DND-41 (cell line): Measurements from ENCODE around the gene KDM5C.

ENCODE experiments used
- ATAC-seq: fragments of 200-7000 bp; cut with Tn5 transposase; 3 replicates; pipeline ENCODE4 v1.9.1; 2021; ENCODE audit warnings: low read depth; ENCODE audit not compliant: insufficient read depth
- DNase-seq: peaks from one replicate; pipeline ENCODE4 v3.0.0-alpha.2; 2020
- H2AFZ ChIP-seq: 2 replicates; pipeline ENCODE4 v1.6.0; 2012; ENCODE audit warnings: low read depth, low read length
- H3K27ac ChIP-seq: 2 replicates; pipeline ENCODE4 v1.5.1; 2012; ENCODE audit warnings: low read length, inconsistent platforms
- H3K27me3 ChIP-seq: fragments of 200-600 bp; sonication (generic); 2 replicates; pipeline ENCODE4 v1.6.0; 2012; ENCODE audit warnings: low read length, mild to moderate bottlenecking, inconsistent platforms; ENCODE audit not compliant: insufficient read depth, poor library complexity
- H3K36me3 ChIP-seq: 2 replicates; pipeline ENCODE4 v1.5.1; 2012; ENCODE audit warnings: low read length, inconsistent platforms; ENCODE audit not compliant: insufficient read depth
- H3K4me1 ChIP-seq: 2 replicates; pipeline ENCODE4 v1.5.1; 2012; ENCODE audit warnings: mild to moderate bottlenecking, low read length; ENCODE audit not compliant: insufficient read depth
- H3K4me2 ChIP-seq: 2 replicates; pipeline ENCODE4 v1.6.0; 2012; ENCODE audit warnings: mild to moderate bottlenecking, moderate library complexity, low read length, inconsistent platforms; ENCODE audit not compliant: insufficient read depth
- H3K4me3 ChIP-seq, 2 experiments: fragments of 200-600 bp in 1 of 2; shearing (Covaris generic) in 1 of 2; 2 replicates each; pipeline ENCODE4 v1.5.1; 2012 to 2016; ENCODE audit warnings: inconsistent platforms in 2 of 2, low read length in 2 of 2, mild to moderate bottlenecking in 2 of 2, low read depth in 1 of 2, moderate library complexity in 1 of 2
- H3K79me2 ChIP-seq: 2 replicates; pipeline ENCODE4 v1.6.0; 2012; ENCODE audit warnings: low read length, inconsistent platforms; ENCODE audit not compliant: insufficient read depth
- H3K9ac ChIP-seq: 2 replicates; pipeline ENCODE4 v1.6.0; 2012; ENCODE audit warnings: low read depth, mild to moderate bottlenecking, inconsistent platforms, low read length, moderate library complexity
- H3K9me3 ChIP-seq: 2 replicates; pipeline ENCODE4 v1.5.1; 2012; ENCODE audit warnings: low read length, moderate library complexity, mild to moderate bottlenecking, inconsistent platforms; ENCODE audit not compliant: insufficient read depth, severe bottlenecking
- H4K20me1 ChIP-seq: 2 replicates; pipeline ENCODE4 v1.6.0; 2012; ENCODE audit warnings: low read length; ENCODE audit not compliant: insufficient read depth
- CTCF ChIP-seq: IDR thresholded peaks from 2 replicates; pipeline ENCODE4 v1.5.1; 2012; ENCODE audit warnings: borderline replicate concordance, low read length, moderate library complexity, mild to moderate bottlenecking; ENCODE audit not compliant: poor library complexity, severe bottlenecking; ENCODE audit errors: extremely low read depth
- EZH2 ChIP-seq: IDR thresholded peaks from 3 replicates; pipeline ENCODE4 v1.6.1; 2012; ENCODE audit warnings: borderline replicate concordance, low read depth, mild to moderate bottlenecking, moderate library complexity, low read length, inconsistent platforms; ENCODE audit not compliant: severe bottlenecking

KDM5C gene

GRCh38 chrX:53224860-53225797 is at the start of gene KDM5C:
Gene KDM5C (minus strand): TSS chrX:53225207. CDS start chrX:53224889, 318 bp downstream.
- peak within 1 kb of the TSS; percentile 100 for H3K27ac ChIP-seq
- H3K36me3 ChIP-seq, result peaks cover 35% of the 10 kb centered on the region
- H3K79me2 ChIP-seq, result peaks cover 52% of the 10 kb centered on the region
- H4K20me1 ChIP-seq, result peaks cover 41% of the 10 kb centered on the region
- peaks cover 44% of the 10 kb centered on the region for H3K4me1 ChIP-seq
- H3K9me3 ChIP-seq, result no peaks in the 10 kb centered on the region
- no peak for TF ChIP-seq CTCF
- TF ChIP-seq EZH2, result no peak
- peak within 1 kb of the TSS; percentile 94 for H3K9ac ChIP-seq
- peak within 1 kb of the TSS; percentile 84 to 87 for H3K4me3 ChIP-seq
- ATAC-seq, result peak; percentile 81
- peak within 1 kb of the TSS; percentile 82 for H3K4me2 ChIP-seq
- H3K27me3 ChIP-seq, result no peaks in the 10 kb centered on the region
- DNase-seq, result peak; percentile 86
- H2AFZ ChIP-seq, result peak within 1 kb of the TSS; percentile 98

- TF ChIP-seq CTCF (no peak), EZH2 (no peak)
- Histone ChIP-seq H3K27ac (no peak overlapping the region), H2AFZ (no peak overlapping the region), H3K27me3 (no peaks in the 10 kb centered on the region), H4K20me1 (no peaks in the 10 kb centered on the region), H3K4me3 (no peak overlapping the region), H3K9ac (no peak overlapping the region), H3K79me2 (no peaks in the 10 kb centered on the region), H3K4me2 (no peak overlapping the region), H3K4me1 (no peaks in the 10 kb centered on the region), H3K9me3 (no peaks in the 10 kb centered on the region), H3K36me3 (no peaks in the 10 kb centered on the region)
- DNase-seq (no peak), ATAC-seq (no peak)
Measured at GRCh38 chrX:53272808-53273337, 47.9 kb upstream of the KDM5C start.

- H3K4me1 ChIP-seq, result no peaks in the 10 kb centered on the region
- H3K9me3 ChIP-seq, result no peaks in the 10 kb centered on the region
Measured at GRCh38 chrX:53269536-53270107, 44.6 kb upstream of the KDM5C start.

GRCh38 chrX:53268173-53268572 is 43.2 kb upstream of the KDM5C start:
- Histone ChIP-seq H3K9me3 (no peaks in the 10 kb centered on the region), H2AFZ (no peak overlapping the region), H3K79me2 (no peaks in the 10 kb centered on the region), H4K20me1 (no peaks in the 10 kb centered on the region), H3K36me3 (no peaks in the 10 kb centered on the region), H3K4me3 (no peak overlapping the region), H3K9ac (no peak overlapping the region), H3K4me2 (no peak overlapping the region), H3K27ac (no peak overlapping the region), H3K4me1 (no peaks in the 10 kb centered on the region), H3K27me3 (peaks cover 9% of the 10 kb centered on the region)
- DNase-seq, result no peak
- ATAC-seq, result no peak
- TF ChIP-seq CTCF, result no peak
- no peak for TF ChIP-seq EZH2

More at GRCh38 chrX:53269536-53270107, 44.6 kb upstream of the KDM5C start:
- Histone ChIP-seq H3K4me2 (no peak overlapping the region), H3K36me3 (no peaks in the 10 kb centered on the region), H3K27me3 (peaks cover 9% of the 10 kb centered on the region), H3K27ac (no peak overlapping the region), H4K20me1 (no peaks in the 10 kb centered on the region), H3K9ac (no peak overlapping the region), H3K79me2 (no peaks in the 10 kb centered on the region), H3K4me3 (no peak overlapping the region), H2AFZ (no peak overlapping the region)
- TF ChIP-seq EZH2, result no peak
- DNase-seq, result no peak
- no peak for ATAC-seq
